HepG2 (cell line): ENCODE data around the gene ME2. TPM values are rescaled to one million over a fixed set of nuclear protein-coding genes. Genes with fewer than 3 reads are reported as not detected.

Experiments used
- ATF4 ChIP-seq, 2 experiments: fragments of 450-650 bp in 1 of 2; sonication (generic) in 1 of 2; formaldehyde crosslinking; IDR thresholded peaks; 2 replicates each; pipeline versions ENCODE4 v1.5.0 to v1.8.0; 2020 to 2022; ENCODE audit warnings: mild to moderate bottlenecking in 1 of 2, missing genetic modification reagents in 1 of 2
- BHLHE40 ChIP-seq: IDR thresholded peaks from 2 replicates; pipeline ENCODE4 v1.6.1; 2011; ENCODE audit warnings: low read length, improper control_type of control experiment
- GTF3A ChIP-seq: sonication (generic); formaldehyde crosslinking; conservative IDR thresholded peaks from 2 replicates; pipeline ENCODE4 v1.4.0; 2020; ENCODE audit warnings: mild to moderate bottlenecking, missing genetic modification reagents
- HDAC1 ChIP-seq: sonication (generic); formaldehyde crosslinking; IDR thresholded peaks from 2 replicates; pipeline ENCODE4 v1.5.1; 2020; ENCODE audit warnings: mild to moderate bottlenecking, missing genetic modification reagents
- HNRNPL ChIP-seq: fragments of 200-400 bp; formaldehyde crosslinking; IDR thresholded peaks from 2 replicates; pipeline ENCODE4 v1.6.1; 2017; ENCODE audit warnings: mild to moderate bottlenecking, low read depth, low read length
- HOMEZ ChIP-seq: IDR thresholded peaks from 2 replicates; pipeline ENCODE4 v1.6.1; 2016; ENCODE audit warnings: low read depth
- ISL2 ChIP-seq: sonication (generic); formaldehyde crosslinking; IDR thresholded peaks from 2 replicates; pipeline ENCODE4 v1.5.0; 2020; ENCODE audit warnings: missing genetic modification reagents
- MAZ ChIP-seq, 2 experiments: sonication (generic) in 1 of 2; formaldehyde crosslinking in 1 of 2; IDR thresholded peaks; 2 replicates each; pipeline versions ENCODE4 v1.5.0 to v1.6.1; 2012 to 2020; ENCODE audit warnings: low read depth in 2 of 2, mild to moderate bottlenecking in 2 of 2, borderline replicate concordance in 1 of 2, improper control_type of control experiment in 1 of 2, low read length in 1 of 2, missing genetic modification reagents in 1 of 2, moderate library complexity in 1 of 2
- NFKBIZ ChIP-seq: IDR thresholded peaks from 2 replicates; pipeline ENCODE4 v1.6.1; 2018; ENCODE audit warnings: missing genetic modification reagents, missing compliant biosample characterization
- PRPF4 ChIP-seq: fragments of 200-400 bp; formaldehyde crosslinking; IDR thresholded peaks from 2 replicates; pipeline ENCODE4 v1.6.1; 2016; ENCODE audit warnings: low read length, low read depth; ENCODE audit not compliant: poor library complexity, severe bottlenecking
- SAP130 ChIP-seq: IDR thresholded peaks from 2 replicates; pipeline ENCODE4 v1.6.1; 2016; ENCODE audit warnings: low read depth
- TRIM24 ChIP-seq: sonication (generic); formaldehyde crosslinking; IDR thresholded peaks from 2 replicates; pipeline ENCODE4 v1.8.0; 2022; ENCODE audit warnings: mild to moderate bottlenecking, missing genetic modification reagents
- TSC22D2 ChIP-seq: sonication (generic); formaldehyde crosslinking; IDR thresholded peaks from 2 replicates; pipeline ENCODE4 v1.5.1; 2020; ENCODE audit warnings: missing genetic modification reagents, mild to moderate bottlenecking, borderline replicate concordance
- XBP1 ChIP-seq: sonication (generic); formaldehyde crosslinking; IDR thresholded peaks from 2 replicates; pipeline ENCODE4 v1.5.0; 2020; ENCODE audit warnings: missing genetic modification reagents
- ZBTB39 ChIP-seq: sonication (generic); formaldehyde crosslinking; IDR thresholded peaks from 2 replicates; pipeline ENCODE4 v1.5.0; 2020; ENCODE audit warnings: missing genetic modification reagents
- ZBTB49 ChIP-seq: sonication (generic); formaldehyde crosslinking; IDR thresholded peaks from 2 replicates; pipeline ENCODE4 v1.4.0; 2020; ENCODE audit warnings: missing genetic modification reagents, borderline replicate concordance
- ZMYM4 ChIP-seq: sonication (generic); formaldehyde crosslinking; IDR thresholded peaks from 2 replicates; pipeline ENCODE4 v1.8.1; 2023; ENCODE audit warnings: mild to moderate bottlenecking, missing genetic modification reagents
- ZNF331 ChIP-seq: sonication (generic); formaldehyde crosslinking; IDR thresholded peaks from 2 replicates; pipeline ENCODE4 v1.4.0; 2020; ENCODE audit warnings: missing genetic modification reagents
- ZNF598 ChIP-seq: sonication (generic); formaldehyde crosslinking; IDR thresholded peaks from 2 replicates; pipeline ENCODE4 v1.5.1; 2020; ENCODE audit warnings: mild to moderate bottlenecking, missing genetic modification reagents, borderline replicate concordance
- ZNF619 ChIP-seq: sonication (generic); formaldehyde crosslinking; IDR thresholded peaks from 2 replicates; pipeline ENCODE4 v1.4.0; 2020; ENCODE audit warnings: mild to moderate bottlenecking, missing genetic modification reagents
- ZNF792 ChIP-seq: IDR thresholded peaks from 2 replicates; pipeline ENCODE4 v1.6.1; 2016
- polyA plus RNA-seq, 8 experiments: library from polyadenylated mRNA; depleted of rRNA in 3 of 8; stranded (reverse) in 7 of 8; unstranded in 1 of 8; fragments of >200 nt; fragmentation: Illumina TruSeq in 4 of 8; extraction: Trizol in 4 of 8; gene quantifications; 2 replicates each; pipeline versions ENCODE4 v1.2.1 to v1.2.3, GENCODE V29; 2011 to 2016; ENCODE audit warnings: low read depth in 4 of 8, missing spikeins in 1 of 8, mixed read lengths in 1 of 8; ENCODE audit not compliant: insufficient read depth in 1 of 8
- total RNA-seq, 5 experiments: library from RNA; depleted of rRNA; stranded (reverse); fragments of >200 nt; fragmentation: Illumina TruSeq; extraction: Trizol; gene quantifications; 2 replicates each; pipeline ENCODE4 v1.2.3, GENCODE V29; 2016; ENCODE audit warnings: low read depth in 1 of 5
- TF ChIP-seq, protein P1 (sequence below): sonication (generic); formaldehyde crosslinking; IDR thresholded peaks from 2 replicates; pipeline ENCODE4 v1.5.1; 2020; ENCODE audit warnings: mild to moderate bottlenecking, moderate library complexity, missing genetic modification reagents

The ME2 gene
- total and polyA plus RNA-seq, 2 of the 13 experiments (the other 11 are each of a cell fraction or from before 2014, with no cell fraction given): 17.3 to 20.6 TPM

GRCh38 chr18:50902797-50903196, 23.9 kb downstream of the ME2 start (continued):
- TF ChIP-seq ZBTB39 (CRISPR knock-in tag): no peak
- TF ChIP-seq ZNF792 (CRISPR knock-in tag): 0 out of 2 replicates have a peak, but pooled peaks have one; percentile 51
- 0 out of 4 replicates have a peak, but pooled peaks of 1 of the 2 experiments have one; percentile 26 for TF ChIP-seq ATF4 (CRISPR knock-in tag; IDR thresholded peaks at IDR 0.05)
- TF ChIP-seq XBP1 (CRISPR knock-in tag): no peak
- peak; percentile 67; the same call in 1 of the 2 replicates for TF ChIP-seq NFKBIZ (CRISPR knock-in tag)
- TF ChIP-seq ZMYM4 (CRISPR knock-in tag): peak; percentile 56; the same call in 1 of the 2 replicates
- TF ChIP-seq ISL2 (CRISPR knock-in tag): peak; percentile 46; the same call in 1 of the 2 replicates
- peak; percentile 79 for TF ChIP-seq SAP130
- TF ChIP-seq MAZ (IDR thresholded peaks at IDR 0.05; ENCODE audit: borderline replicate concordance, low read depth, low read length): peak; percentile 50; the same call in 1 of the 2 replicates
- no peak for TF ChIP-seq MAZ (CRISPR knock-in tag; IDR thresholded peaks at IDR 0.05; ENCODE audit: low read depth)
- TF ChIP-seq HNRNPL: no peak
- no peak for TF ChIP-seq ZNF598 (CRISPR knock-in tag)
- TF ChIP-seq TRIM24 (CRISPR knock-in tag): no peak
- TF ChIP-seq BHLHE40: peak; percentile 94
- 0 out of 2 replicates have a peak, but pooled peaks have one; percentile 47 for TF ChIP-seq HOMEZ
- TF ChIP-seq ZNF331: peak; percentile 53; the same call in 1 of the 2 replicates
- no peak for TF ChIP-seq ZNF619 (CRISPR knock-in tag)
- TF ChIP-seq, protein P1, sequence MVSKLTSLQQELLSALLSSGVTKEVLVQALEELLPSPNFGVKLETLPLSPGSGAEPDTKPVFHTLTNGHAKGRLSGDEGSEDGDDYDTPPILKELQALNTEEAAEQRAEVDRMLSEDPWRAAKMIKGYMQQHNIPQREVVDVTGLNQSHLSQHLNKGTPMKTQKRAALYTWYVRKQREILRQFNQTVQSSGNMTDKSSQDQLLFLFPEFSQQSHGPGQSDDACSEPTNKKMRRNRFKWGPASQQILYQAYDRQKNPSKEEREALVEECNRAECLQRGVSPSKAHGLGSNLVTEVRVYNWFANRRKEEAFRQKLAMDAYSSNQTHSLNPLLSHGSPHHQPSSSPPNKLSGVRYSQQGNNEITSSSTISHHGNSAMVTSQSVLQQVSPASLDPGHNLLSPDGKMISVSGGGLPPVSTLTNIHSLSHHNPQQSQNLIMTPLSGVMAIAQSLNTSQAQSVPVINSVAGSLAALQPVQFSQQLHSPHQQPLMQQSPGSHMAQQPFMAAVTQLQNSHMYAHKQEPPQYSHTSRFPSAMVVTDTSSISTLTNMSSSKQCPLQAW (CRISPR knock-in tag): 0 out of 2 replicates have a peak, but pooled peaks have one; percentile 52
- no peak for TF ChIP-seq ZBTB49 (CRISPR knock-in tag)
- TF ChIP-seq GTF3A: no peak
- no peak for TF ChIP-seq TSC22D2 (CRISPR knock-in tag)
- no peak for TF ChIP-seq PRPF4
- peak; percentile 80 for TF ChIP-seq HDAC1
